ENCODE data around the gene ACTN1.

DNA sequence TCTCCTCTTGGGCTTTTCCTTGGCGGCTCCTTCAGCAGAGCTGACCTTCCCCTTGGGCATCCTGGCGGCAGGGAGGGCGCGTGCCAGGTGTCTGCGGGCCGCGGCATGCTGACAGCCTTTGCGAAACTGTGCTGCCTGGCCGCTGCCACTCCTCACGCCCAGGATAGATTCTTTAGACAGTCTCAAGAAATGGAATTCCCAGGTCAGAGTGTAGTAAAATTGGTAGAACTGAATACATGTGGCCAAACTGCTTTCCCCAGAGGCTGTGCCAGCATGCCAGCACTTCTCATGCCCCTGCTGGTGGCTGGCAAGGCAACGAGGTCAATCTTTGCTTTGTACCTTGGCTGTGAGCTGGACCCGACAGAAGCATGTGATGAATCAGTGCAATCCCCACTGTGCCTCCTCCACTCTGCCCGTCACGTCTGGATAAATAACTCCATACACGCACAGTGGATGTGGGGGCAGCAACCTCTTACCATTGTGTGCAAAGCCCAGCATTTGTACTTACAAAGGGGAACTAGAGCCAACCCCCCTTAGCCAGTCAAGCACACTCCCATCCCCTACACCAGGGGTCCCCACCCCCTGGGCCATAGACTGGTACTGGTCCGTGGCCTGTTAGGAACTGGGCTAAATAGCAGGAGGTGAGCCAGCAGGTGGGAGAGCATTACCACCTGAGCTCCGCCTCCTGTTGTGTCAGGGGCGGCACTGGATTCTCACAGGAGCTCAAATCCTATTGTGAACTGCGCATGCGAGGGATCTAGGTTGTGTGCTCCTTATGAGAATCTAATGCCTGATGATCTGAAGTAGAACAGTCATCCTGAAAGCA, 90.9 kb downstream of the ACTN1 start:
- TF ChIP-seq POLR2AphosphoS5 (IDR thresholded peaks at IDR 0.05; ENCODE audit: low read length) = no peak
- no peak for TF ChIP-seq TAF1 (IDR thresholded peaks at IDR 0.05; ENCODE audit: borderline replicate concordance, low read depth, low read length)
- TF ChIP-seq POU2F2 (IDR thresholded peaks at IDR 0.05; ENCODE audit: borderline replicate concordance, low read depth, low read length) = no peak
- TF ChIP-seq BACH1 (IDR thresholded peaks at IDR 0.05; ENCODE audit: borderline replicate concordance) = no peak
- TF ChIP-seq, protein P1, sequence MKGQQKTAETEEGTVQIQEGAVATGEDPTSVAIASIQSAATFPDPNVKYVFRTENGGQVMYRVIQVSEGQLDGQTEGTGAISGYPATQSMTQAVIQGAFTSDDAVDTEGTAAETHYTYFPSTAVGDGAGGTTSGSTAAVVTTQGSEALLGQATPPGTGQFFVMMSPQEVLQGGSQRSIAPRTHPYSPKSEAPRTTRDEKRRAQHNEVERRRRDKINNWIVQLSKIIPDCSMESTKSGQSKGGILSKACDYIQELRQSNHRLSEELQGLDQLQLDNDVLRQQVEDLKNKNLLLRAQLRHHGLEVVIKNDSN (IDR thresholded peaks at IDR 0.05; ENCODE audit: borderline replicate concordance, extremely low read length, insufficient read depth, low read depth, low read length) = no peak
- TF ChIP-seq, protein P2, sequence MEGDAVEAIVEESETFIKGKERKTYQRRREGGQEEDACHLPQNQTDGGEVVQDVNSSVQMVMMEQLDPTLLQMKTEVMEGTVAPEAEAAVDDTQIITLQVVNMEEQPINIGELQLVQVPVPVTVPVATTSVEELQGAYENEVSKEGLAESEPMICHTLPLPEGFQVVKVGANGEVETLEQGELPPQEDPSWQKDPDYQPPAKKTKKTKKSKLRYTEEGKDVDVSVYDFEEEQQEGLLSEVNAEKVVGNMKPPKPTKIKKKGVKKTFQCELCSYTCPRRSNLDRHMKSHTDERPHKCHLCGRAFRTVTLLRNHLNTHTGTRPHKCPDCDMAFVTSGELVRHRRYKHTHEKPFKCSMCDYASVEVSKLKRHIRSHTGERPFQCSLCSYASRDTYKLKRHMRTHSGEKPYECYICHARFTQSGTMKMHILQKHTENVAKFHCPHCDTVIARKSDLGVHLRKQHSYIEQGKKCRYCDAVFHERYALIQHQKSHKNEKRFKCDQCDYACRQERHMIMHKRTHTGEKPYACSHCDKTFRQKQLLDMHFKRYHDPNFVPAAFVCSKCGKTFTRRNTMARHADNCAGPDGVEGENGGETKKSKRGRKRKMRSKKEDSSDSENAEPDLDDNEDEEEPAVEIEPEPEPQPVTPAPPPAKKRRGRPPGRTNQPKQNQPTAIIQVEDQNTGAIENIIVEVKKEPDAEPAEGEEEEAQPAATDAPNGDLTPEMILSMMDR (IDR thresholded peaks at IDR 0.05 in 2 of 3, conservative IDR thresholded peaks at IDR 0.05 in 1 of 3; ENCODE audit: control insufficient read depth in 2 of 3, extremely low read depth in 1 of 3, insufficient read depth in 1 of 3, low read depth in 3 of 3, low read length in 3 of 3) = no peak
- no peak for TF ChIP-seq MXI1 (IDR thresholded peaks at IDR 0.05; ENCODE audit: low read depth, low read length)
- TF ChIP-seq, protein P3, sequence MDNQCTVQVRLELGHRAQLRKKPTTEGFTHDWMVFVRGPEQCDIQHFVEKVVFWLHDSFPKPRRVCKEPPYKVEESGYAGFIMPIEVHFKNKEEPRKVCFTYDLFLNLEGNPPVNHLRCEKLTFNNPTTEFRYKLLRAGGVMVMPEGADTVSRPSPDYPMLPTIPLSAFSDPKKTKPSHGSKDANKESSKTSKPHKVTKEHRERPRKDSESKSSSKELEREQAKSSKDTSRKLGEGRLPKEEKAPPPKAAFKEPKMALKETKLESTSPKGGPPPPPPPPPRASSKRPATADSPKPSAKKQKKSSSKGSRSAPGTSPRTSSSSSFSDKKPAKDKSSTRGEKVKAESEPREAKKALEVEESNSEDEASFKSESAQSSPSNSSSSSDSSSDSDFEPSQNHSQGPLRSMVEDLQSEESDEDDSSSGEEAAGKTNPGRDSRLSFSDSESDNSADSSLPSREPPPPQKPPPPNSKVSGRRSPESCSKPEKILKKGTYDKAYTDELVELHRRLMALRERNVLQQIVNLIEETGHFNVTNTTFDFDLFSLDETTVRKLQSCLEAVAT (IDR thresholded peaks at IDR 0.05) = no peak
- TF ChIP-seq NR2C1 (IDR thresholded peaks at IDR 0.05) = no peak
- no peak for TF ChIP-seq YY1 (IDR thresholded peaks at IDR 0.05; ENCODE audit: low read depth, low read length)
- TF ChIP-seq POLR2A (IDR thresholded peaks at IDR 0.05; ENCODE audit: low read depth, low read length) = no peak
- no peak for TF ChIP-seq ZSCAN29 (IDR thresholded peaks at IDR 0.05)

All from GM12878 (cell line).